Large intestine (tissue), 3 donors: ENCODE measurements around the gene RAC3. TPM values are rescaled to one million over a fixed set of nuclear protein-coding genes. Genes with fewer than 3 reads are reported as not detected.

Experiments used
- DNase-seq, 2 donors: peaks; one replicate each; pipeline versions ENCODE4 v3.0.0 to v3.0.0-alpha.2; 2013
- H3K27ac ChIP-seq: one replicate; pipeline ENCODE4 v1.5.1; 2013; ENCODE audit warnings: low read length
- H3K27me3 ChIP-seq: 2 replicates; pipeline ENCODE4 v1.6.1; 2013; ENCODE audit warnings: low read length; ENCODE audit not compliant: control insufficient read depth, insufficient read depth
- H3K36me3 ChIP-seq: 2 replicates; pipeline ENCODE4 v1.6.1; 2013; ENCODE audit warnings: low read length; ENCODE audit not compliant: control insufficient read depth, insufficient read depth
- H3K4me1 ChIP-seq: one replicate; pipeline ENCODE4 v1.6.1; 2013; ENCODE audit warnings: low read length; ENCODE audit not compliant: control insufficient read depth, insufficient read depth
- H3K4me3 ChIP-seq: one replicate; pipeline ENCODE4 v1.5.1; 2013; ENCODE audit warnings: low read length
- H3K9me3 ChIP-seq: one replicate; pipeline ENCODE4 v1.6.1; 2013; ENCODE audit warnings: mild to moderate bottlenecking, low read depth, low read length, moderate library complexity; ENCODE audit not compliant: control insufficient read depth
- WGBS: methylation state at CpG from one replicate; pipeline ENCODE4 v1.1.5; 2013; ENCODE audit warnings: low lambda C conversion rate; ENCODE audit not compliant: insufficient coverage; 5-methylcytosine and 5-hydroxymethylcytosine counted together
- polyA plus RNA-seq: library from polyadenylated mRNA; unstranded; fragments of 120-200 nt; gene quantifications from one replicate; pipeline ENCODE4 v1.2.1, GENCODE V29; 2013

The RAC3 gene
- polyA plus RNA-seq, 1 donor: 10.1 TPM

- peaks cover 25% of the 10 kb centered on the region for H3K36me3 ChIP-seq
- H3K4me3 ChIP-seq: no peak overlapping the region
- peaks cover 3% of the 10 kb centered on the region for H3K9me3 ChIP-seq
- peaks cover 6% of the 10 kb centered on the region for H3K27me3 ChIP-seq
- WGBS: no CpG with 5 or more reads among the region's 13 CpGs
- H3K4me1 ChIP-seq: peaks cover 19% of the 10 kb centered on the region
- H3K27ac ChIP-seq: no peak overlapping the region
- DNase-seq: no peak
Measured at GRCh38 chr17:82028246-82028645, 3.2 kb upstream of the RAC3 start.

DNA sequence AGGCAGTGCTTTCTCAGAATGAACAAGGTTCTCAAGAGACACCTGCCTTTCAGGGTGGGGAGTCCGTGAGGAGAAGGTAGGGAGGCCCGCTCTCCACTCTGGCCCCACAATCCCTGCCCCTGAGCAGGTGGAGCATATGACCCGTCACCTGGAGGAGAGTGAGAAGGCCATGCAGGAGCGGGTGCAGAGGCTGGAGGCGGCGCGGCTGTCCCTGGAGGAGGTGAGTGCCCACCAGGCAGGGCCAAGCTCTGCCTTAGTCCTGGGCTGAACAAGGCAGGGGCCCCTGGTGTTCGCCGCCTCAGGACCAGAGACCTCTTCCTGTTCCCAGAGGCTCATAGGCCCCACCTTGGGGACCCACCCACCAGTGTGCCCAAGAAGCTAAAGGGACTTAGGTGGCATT is 2.5 kb upstream of the RAC3 start:
- Histone ChIP-seq H3K36me3 (peaks cover 25% of the 10 kb centered on the region), H3K4me3 (no peak overlapping the region), H3K9me3 (peaks cover 3% of the 10 kb centered on the region), H3K27me3 (peaks cover 6% of the 10 kb centered on the region), H3K27ac (no peak overlapping the region), H3K4me1 (peaks cover 16% of the 10 kb centered on the region)
- DNase-seq: no peak
- WGBS: no CpG with 5 or more reads among the region's 9 CpGs

DNA sequence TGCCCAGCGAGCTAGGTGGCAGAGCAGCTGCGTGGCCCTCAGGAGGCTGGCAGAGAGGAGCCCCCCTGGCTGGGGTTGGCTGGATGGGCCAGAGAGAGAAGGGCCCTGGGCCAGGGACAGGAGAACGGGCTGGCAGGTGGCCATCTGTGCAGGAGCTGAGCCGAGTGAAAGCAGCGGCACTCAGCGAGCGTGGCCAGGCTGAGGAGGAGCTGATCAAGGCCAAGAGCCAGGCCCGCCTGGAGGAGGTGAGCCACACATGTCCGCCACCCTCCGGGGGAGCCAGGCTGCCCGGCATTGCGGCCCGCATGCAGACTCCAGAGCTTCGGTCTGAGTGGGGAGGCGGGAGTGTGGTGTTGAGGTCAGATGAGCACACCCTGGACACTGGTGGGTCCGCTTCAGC is 2.1 kb upstream of the RAC3 start:
- Histone ChIP-seq H3K4me3 (no peak overlapping the region), H3K27ac (no peak overlapping the region), H3K9me3 (peaks cover 3% of the 10 kb centered on the region), H3K36me3 (peaks cover 25% of the 10 kb centered on the region), H3K27me3 (peaks cover 6% of the 10 kb centered on the region), H3K4me1 (peaks cover 12% of the 10 kb centered on the region)
- DNase-seq: no peak
- no CpG with 5 or more reads among the region's 16 CpGs for WGBS

GRCh38 chr17:82029990-82030469 is 1.4 kb upstream of the RAC3 start:
- no peak overlapping the region for H3K4me3 ChIP-seq
- no CpG with 5 or more reads among the region's 31 CpGs for WGBS
- DNase-seq: no peak
- peaks cover 25% of the 10 kb centered on the region for H3K36me3 ChIP-seq
- no peak overlapping the region for H3K27ac ChIP-seq
- H3K4me1 ChIP-seq: peaks cover 11% of the 10 kb centered on the region
- H3K27me3 ChIP-seq: peaks cover 6% of the 10 kb centered on the region
- H3K9me3 ChIP-seq: peaks cover 3% of the 10 kb centered on the region

DNA sequence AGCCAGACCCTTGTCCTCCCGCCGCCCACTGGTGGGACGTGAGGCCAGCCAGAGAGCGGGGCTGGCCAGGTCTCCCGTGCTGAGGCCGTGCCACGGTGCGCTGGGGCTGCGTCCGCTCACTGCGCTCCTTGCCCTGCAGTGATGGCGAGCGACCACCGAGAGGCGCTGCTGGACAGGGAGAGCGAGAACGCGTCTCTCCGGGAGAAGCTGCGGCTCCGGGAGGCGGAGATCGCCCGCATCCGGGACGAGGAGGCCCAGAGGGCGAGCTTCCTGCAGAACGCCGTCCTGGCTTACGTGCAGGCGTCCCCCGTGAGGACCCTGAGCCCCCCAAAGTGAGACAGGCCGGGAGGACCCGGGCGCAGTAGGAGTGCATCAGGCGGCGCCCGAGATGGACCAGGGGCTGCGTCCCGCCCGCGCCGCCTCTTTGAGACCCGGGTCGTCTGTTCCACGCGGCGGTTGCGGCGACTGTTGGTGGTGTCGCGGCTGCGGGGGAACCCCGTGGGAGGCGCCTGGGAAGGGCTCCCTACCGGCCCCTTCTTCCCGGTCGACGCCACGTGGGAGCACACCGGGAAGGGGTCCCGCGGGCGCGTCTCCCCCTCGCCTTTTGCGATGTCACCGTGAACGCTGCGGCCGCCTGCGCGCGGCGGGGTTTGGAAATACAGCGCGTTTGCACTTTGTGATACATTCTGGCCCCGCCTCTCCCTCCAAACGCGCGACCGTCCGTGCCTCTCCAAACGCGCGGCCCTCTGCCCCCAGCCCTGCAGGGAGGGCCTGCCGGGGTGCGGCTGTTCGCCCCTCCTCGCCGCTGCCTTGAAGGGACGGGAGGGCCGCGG is 792 bp upstream of the RAC3 start:
- H3K9me3 ChIP-seq: peaks cover 3% of the 10 kb centered on the region
- H3K4me1 ChIP-seq: peaks cover 11% of the 10 kb centered on the region
- H3K27me3 ChIP-seq: peaks cover 6% of the 10 kb centered on the region
- no CpG with 5 or more reads among the region's 94 CpGs for WGBS
- peaks cover 27% of the 10 kb centered on the region for H3K36me3 ChIP-seq
- H3K4me3 ChIP-seq: peak overlapping the region; percentile 49
- peak overlapping the region; percentile 17 for H3K27ac ChIP-seq
- peak; percentile 81 to 82 for DNase-seq

DNA sequence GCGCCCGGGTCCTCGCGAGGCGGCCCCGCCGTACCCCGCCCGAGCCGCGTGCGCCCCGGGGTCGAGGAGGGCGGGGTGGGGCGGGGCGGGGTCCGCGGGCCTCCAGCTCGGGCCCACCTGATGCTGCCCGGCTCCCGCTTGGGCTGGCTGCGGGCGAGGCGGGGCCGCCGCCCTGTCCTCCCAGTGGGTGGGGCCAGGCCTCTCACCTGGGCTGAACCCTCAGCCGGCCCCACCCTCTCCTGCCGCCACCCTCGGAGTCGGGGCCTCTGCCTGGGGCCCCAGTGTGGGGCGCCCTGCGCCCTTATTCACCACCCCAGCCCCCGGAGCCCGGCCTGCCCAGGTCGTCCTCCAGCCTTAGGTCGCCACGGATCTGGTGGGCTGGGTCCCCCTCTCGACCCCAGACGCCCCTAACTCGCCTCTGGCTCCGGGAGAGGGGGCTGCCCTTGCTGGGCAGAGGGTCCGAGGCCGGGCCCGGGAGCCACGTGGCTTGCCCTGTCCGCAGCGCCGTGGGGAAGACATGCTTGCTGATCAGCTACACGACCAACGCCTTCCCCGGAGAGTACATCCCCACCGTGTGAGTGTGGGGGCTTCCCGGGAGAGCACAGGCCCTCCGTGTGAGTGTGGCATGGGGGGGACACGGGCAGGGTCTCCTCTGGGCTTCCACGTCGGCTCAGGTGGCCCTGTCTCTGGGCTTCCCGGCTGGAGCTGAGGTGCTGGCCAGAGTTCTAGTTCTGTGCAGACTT is 578 bp downstream of the RAC3 start:
- peak in 1 of 2 donors; percentile 67 for DNase-seq
- no peak overlapping the region for H3K27ac ChIP-seq
- peaks cover 3% of the 10 kb centered on the region for H3K9me3 ChIP-seq
- no CpG with 5 or more reads among the region's 59 CpGs for WGBS
- peaks cover 22% of the 10 kb centered on the region for H3K4me1 ChIP-seq
- peak overlapping the region; percentile 32 for H3K4me3 ChIP-seq
- H3K36me3 ChIP-seq: peaks cover 21% of the 10 kb centered on the region
- H3K27me3 ChIP-seq: peaks cover 6% of the 10 kb centered on the region

- peaks cover 11% of the 10 kb centered on the region for H3K36me3 ChIP-seq
- no CpG with 5 or more reads among the region's 38 CpGs for WGBS
- H3K27ac ChIP-seq: no peak overlapping the region
- DNase-seq: no peak
- peaks cover 6% of the 10 kb centered on the region for H3K27me3 ChIP-seq
- H3K4me1 ChIP-seq: peaks cover 27% of the 10 kb centered on the region
- no peak overlapping the region for H3K4me3 ChIP-seq
- H3K9me3 ChIP-seq: peaks cover 3% of the 10 kb centered on the region
Measured at GRCh38 chr17:82033359-82034085, 2.0 kb downstream of the RAC3 start.

DNA sequence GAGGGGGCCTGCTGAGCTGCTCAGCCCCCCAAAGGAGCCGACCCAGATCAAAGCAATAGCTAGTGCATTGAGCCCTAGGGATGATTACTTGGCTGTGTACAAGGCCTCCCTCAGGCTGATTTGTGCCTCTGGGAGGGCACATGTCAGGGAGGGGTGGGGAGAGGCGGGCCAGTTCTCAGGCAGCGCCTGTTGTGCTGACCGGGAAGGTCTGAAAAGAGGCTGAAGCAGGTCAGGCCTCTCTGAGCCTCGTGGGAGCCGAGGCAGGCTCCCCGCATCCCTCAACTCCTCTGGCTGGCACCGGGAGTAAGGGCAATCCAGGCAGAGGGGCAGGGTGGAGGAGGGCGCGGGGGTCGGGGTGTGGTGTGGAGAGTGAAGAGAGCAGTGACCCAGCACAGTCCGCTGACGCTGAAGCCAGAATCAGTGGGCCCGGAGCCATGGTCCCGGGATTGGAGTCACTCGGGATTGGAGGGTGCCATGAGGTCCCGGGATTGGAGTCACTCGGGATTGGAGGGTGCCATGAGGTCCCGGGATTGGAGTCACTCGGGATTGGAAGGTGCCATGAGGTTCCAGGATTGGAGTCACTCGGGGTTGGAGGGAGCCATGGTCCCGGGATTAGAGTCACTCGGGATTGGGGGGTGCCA is 3.0 kb downstream of the RAC3 start:
- Histone ChIP-seq H3K27ac (no peak overlapping the region), H3K27me3 (peaks cover 6% of the 10 kb centered on the region), H3K36me3 (peaks cover 4% of the 10 kb centered on the region), H3K4me1 (peaks cover 27% of the 10 kb centered on the region), H3K4me3 (no peak overlapping the region), H3K9me3 (peaks cover 3% of the 10 kb centered on the region)
- DNase-seq: no peak
- WGBS: 87% methylated on average over 3 of the region's 23 CpGs

DNA sequence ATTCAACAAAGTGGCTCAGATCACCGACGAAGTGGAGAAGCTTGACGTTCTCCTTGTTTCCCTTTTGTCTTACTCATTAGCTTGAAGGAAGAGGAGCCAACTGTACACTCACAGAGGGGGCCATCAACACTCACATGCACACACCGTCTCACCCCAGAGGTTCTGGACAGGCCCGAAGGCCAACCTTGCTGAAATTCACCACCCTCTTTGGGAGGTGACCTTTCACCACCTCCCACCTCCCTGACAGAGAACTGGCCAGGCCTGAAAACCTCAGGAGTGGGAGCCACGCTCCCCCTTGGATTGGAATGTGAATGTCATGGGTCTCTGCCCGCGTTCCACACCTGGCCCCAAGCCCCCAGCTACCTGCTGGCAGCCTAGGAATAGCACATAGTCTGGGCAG is 4.0 kb downstream of the RAC3 start:
- Histone ChIP-seq H3K36me3 (peaks cover 4% of the 10 kb centered on the region), H3K27ac (no peak overlapping the region), H3K4me3 (no peak overlapping the region), H3K9me3 (peaks cover 3% of the 10 kb centered on the region), H3K4me1 (peaks cover 27% of the 10 kb centered on the region), H3K27me3 (peaks cover 6% of the 10 kb centered on the region)
- WGBS: no CpG with 5 or more reads among the region's 8 CpGs
- DNase-seq: no peak
